Measurements from ENCODE around the gene ENTPD1.

Gene ENTPD1

GRCh38 chr10:95876756-95877155 lies 120.8 kb downstream of the ENTPD1 start:
- no peak for TF ChIP-seq CTCF (IDR thresholded peaks at IDR 0.05; ENCODE audit: borderline replicate concordance, extremely low read depth, low read length, poor library complexity, severe bottlenecking)
- no peak for TF ChIP-seq EZH2 (IDR thresholded peaks at IDR 0.05; ENCODE audit: borderline replicate concordance, low read depth, low read length, severe bottlenecking)
- DNase-seq: no peak
- ATAC-seq (ENCODE audit: insufficient read depth, low read depth): no peak

GRCh38 chr10:95877881-95878280 lies 121.9 kb downstream of the ENTPD1 start:
- Histone ChIP-seq H3K9me3 (ENCODE audit: insufficient read depth, low read length, severe bottlenecking) (no peaks in the 10 kb centered on the region), H3K36me3 (ENCODE audit: insufficient read depth, low read length) (no peaks in the 10 kb centered on the region), H3K27me3 (ENCODE audit: insufficient read depth, low read length, poor library complexity) (no peaks in the 10 kb centered on the region), H3K4me3 (ENCODE audit: low read depth in 1 of 2, low read length in 2 of 2) (no peak overlapping the region), H2AFZ (ENCODE audit: low read depth, low read length) (no peak overlapping the region), H3K79me2 (ENCODE audit: insufficient read depth, low read length) (no peaks in the 10 kb centered on the region), H3K9ac (ENCODE audit: low read depth, low read length) (no peak overlapping the region), H3K27ac (ENCODE audit: low read length) (no peak overlapping the region), H3K4me1 (ENCODE audit: insufficient read depth, low read length) (no peaks in the 10 kb centered on the region), H3K4me2 (ENCODE audit: insufficient read depth, low read length) (no peak overlapping the region), H4K20me1 (ENCODE audit: insufficient read depth, low read length) (no peaks in the 10 kb centered on the region)
- DNase-seq (no peak), ATAC-seq (ENCODE audit: insufficient read depth, low read depth) (no peak)
- TF ChIP-seq EZH2 (IDR thresholded peaks at IDR 0.05; ENCODE audit: borderline replicate concordance, low read depth, low read length, severe bottlenecking) (no peak), CTCF (IDR thresholded peaks at IDR 0.05; ENCODE audit: borderline replicate concordance, extremely low read depth, low read length, poor library complexity, severe bottlenecking) (no peak)

More at GRCh38 chr10:95876756-95877155, 120.8 kb downstream of the ENTPD1 start:
- H3K79me2 ChIP-seq (ENCODE audit: insufficient read depth, low read length): no peaks in the 10 kb centered on the region
- H3K4me3 ChIP-seq (ENCODE audit: low read depth in 1 of 2, low read length in 2 of 2): no peak overlapping the region
- H3K4me2 ChIP-seq (ENCODE audit: insufficient read depth, low read length): no peak overlapping the region
- no peak overlapping the region for H3K9ac ChIP-seq (ENCODE audit: low read depth, low read length)
- H3K4me1 ChIP-seq (ENCODE audit: insufficient read depth, low read length): no peaks in the 10 kb centered on the region
- no peaks in the 10 kb centered on the region for H3K9me3 ChIP-seq (ENCODE audit: insufficient read depth, low read length, severe bottlenecking)
- H2AFZ ChIP-seq (ENCODE audit: low read depth, low read length): no peak overlapping the region
- H3K27ac ChIP-seq (ENCODE audit: low read length): no peak overlapping the region
- H4K20me1 ChIP-seq (ENCODE audit: insufficient read depth, low read length): no peaks in the 10 kb centered on the region
- no peaks in the 10 kb centered on the region for H3K36me3 ChIP-seq (ENCODE audit: insufficient read depth, low read length)
- H3K27me3 ChIP-seq (ENCODE audit: insufficient read depth, low read length, poor library complexity): no peaks in the 10 kb centered on the region

- Histone ChIP-seq H3K9me3 (ENCODE audit: insufficient read depth, low read length, severe bottlenecking) (no peaks in the 10 kb centered on the region), H3K79me2 (ENCODE audit: insufficient read depth, low read length) (no peaks in the 10 kb centered on the region), H3K36me3 (ENCODE audit: insufficient read depth, low read length) (no peaks in the 10 kb centered on the region), H3K4me1 (ENCODE audit: insufficient read depth, low read length) (no peaks in the 10 kb centered on the region), H2AFZ (ENCODE audit: low read depth, low read length) (no peak overlapping the region), H3K4me3 (ENCODE audit: low read depth in 1 of 2, low read length in 2 of 2) (no peak overlapping the region), H3K4me2 (ENCODE audit: insufficient read depth, low read length) (no peak overlapping the region), H3K27ac (ENCODE audit: low read length) (no peak overlapping the region), H4K20me1 (ENCODE audit: insufficient read depth, low read length) (no peaks in the 10 kb centered on the region), H3K9ac (ENCODE audit: low read depth, low read length) (no peak overlapping the region), H3K27me3 (ENCODE audit: insufficient read depth, low read length, poor library complexity) (no peaks in the 10 kb centered on the region)
- ATAC-seq (ENCODE audit: insufficient read depth, low read depth) (no peak), DNase-seq (no peak)
- TF ChIP-seq CTCF (IDR thresholded peaks at IDR 0.05; ENCODE audit: borderline replicate concordance, extremely low read depth, low read length, poor library complexity, severe bottlenecking) (no peak), EZH2 (IDR thresholded peaks at IDR 0.05; ENCODE audit: borderline replicate concordance, low read depth, low read length, severe bottlenecking) (no peak)
These were observed 124.7 kb downstream of the ENTPD1 start for GRCh38 chr10:95880704-95881103.

GRCh38 chr10:95881316-95881715 lies 125.4 kb downstream of the ENTPD1 start:
- Histone ChIP-seq H3K4me3 (ENCODE audit: low read depth in 1 of 2, low read length in 2 of 2) (no peak overlapping the region), H4K20me1 (ENCODE audit: insufficient read depth, low read length) (no peaks in the 10 kb centered on the region), H3K79me2 (ENCODE audit: insufficient read depth, low read length) (no peaks in the 10 kb centered on the region), H3K4me1 (ENCODE audit: insufficient read depth, low read length) (no peaks in the 10 kb centered on the region), H3K36me3 (ENCODE audit: insufficient read depth, low read length) (no peaks in the 10 kb centered on the region), H2AFZ (ENCODE audit: low read depth, low read length) (no peak overlapping the region), H3K9ac (ENCODE audit: low read depth, low read length) (no peak overlapping the region), H3K27ac (ENCODE audit: low read length) (no peak overlapping the region), H3K9me3 (ENCODE audit: insufficient read depth, low read length, severe bottlenecking) (no peaks in the 10 kb centered on the region), H3K27me3 (ENCODE audit: insufficient read depth, low read length, poor library complexity) (no peaks in the 10 kb centered on the region), H3K4me2 (ENCODE audit: insufficient read depth, low read length) (no peak overlapping the region)
- no peak for ATAC-seq (ENCODE audit: insufficient read depth, low read depth)
- DNase-seq: no peak
- TF ChIP-seq EZH2 (IDR thresholded peaks at IDR 0.05; ENCODE audit: borderline replicate concordance, low read depth, low read length, severe bottlenecking) (no peak), CTCF (IDR thresholded peaks at IDR 0.05; ENCODE audit: borderline replicate concordance, extremely low read depth, low read length, poor library complexity, severe bottlenecking) (no peak)
